ENCODE data around the gene SLC27A1.

SLC27A1 gene

GRCh38 chr19:17542042-17542441 is 71.7 kb downstream of the SLC27A1 start:
- H3K4me3 ChIP-seq (ENCODE audit: low read depth, low read length) = no peak overlapping the region
- TF ChIP-seq, protein P1, sequence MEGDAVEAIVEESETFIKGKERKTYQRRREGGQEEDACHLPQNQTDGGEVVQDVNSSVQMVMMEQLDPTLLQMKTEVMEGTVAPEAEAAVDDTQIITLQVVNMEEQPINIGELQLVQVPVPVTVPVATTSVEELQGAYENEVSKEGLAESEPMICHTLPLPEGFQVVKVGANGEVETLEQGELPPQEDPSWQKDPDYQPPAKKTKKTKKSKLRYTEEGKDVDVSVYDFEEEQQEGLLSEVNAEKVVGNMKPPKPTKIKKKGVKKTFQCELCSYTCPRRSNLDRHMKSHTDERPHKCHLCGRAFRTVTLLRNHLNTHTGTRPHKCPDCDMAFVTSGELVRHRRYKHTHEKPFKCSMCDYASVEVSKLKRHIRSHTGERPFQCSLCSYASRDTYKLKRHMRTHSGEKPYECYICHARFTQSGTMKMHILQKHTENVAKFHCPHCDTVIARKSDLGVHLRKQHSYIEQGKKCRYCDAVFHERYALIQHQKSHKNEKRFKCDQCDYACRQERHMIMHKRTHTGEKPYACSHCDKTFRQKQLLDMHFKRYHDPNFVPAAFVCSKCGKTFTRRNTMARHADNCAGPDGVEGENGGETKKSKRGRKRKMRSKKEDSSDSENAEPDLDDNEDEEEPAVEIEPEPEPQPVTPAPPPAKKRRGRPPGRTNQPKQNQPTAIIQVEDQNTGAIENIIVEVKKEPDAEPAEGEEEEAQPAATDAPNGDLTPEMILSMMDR (IDR thresholded peaks at IDR 0.05; ENCODE audit: low read depth, low read length, missing control alignments) = no peak
- DNase-seq (ENCODE audit: low read depth) = no peak

DNA sequence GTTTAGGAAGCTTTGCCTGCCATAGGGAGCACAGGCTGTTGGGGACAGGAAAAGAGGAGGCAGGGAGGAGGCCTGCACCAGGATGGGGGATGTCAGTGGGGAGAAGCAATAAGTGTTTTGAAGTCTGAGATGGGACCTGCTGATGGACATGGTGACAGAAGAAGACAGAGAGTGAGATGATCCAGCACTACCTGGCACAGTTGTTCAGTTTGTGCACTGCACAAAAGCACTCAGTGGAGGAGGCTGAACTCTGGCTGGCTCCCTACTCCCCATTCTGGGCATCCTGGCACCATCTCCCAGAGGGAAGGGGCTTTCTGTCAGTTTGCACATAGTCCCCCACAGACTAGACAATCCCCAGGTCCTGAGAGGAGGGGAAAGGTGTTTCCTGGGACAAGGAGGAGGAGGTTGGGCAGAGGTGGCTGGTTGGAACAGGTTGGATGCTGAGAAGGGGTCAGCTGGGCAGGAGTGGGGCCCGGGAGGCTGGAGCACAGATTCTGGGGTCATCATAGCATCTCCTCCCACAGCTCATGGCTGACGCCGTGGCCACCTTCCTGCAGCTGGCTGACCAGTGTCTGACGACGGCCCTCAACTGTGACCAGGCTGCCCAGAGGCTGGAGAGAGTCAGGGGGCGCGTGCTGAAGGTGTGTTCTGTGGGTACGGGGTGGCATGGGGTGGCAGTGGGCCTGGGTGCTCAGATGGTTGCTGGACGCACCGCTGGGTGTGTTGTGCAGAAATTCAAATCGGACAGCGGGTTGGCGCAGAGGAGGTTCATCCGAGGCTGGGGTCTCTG is 72.7 kb downstream of the SLC27A1 start:
- DNase-seq (ENCODE audit: low read depth) = no peak
- TF ChIP-seq, protein P1 (IDR thresholded peaks at IDR 0.05; ENCODE audit: low read depth, low read length, missing control alignments) = no peak
- no peak overlapping the region for H3K4me3 ChIP-seq (ENCODE audit: low read depth, low read length)

GRCh38 chr19:17543986-17544385 is 73.7 kb downstream of the SLC27A1 start:
- TF ChIP-seq, protein P1 (IDR thresholded peaks at IDR 0.05; ENCODE audit: low read depth, low read length, missing control alignments) = no peak
- H3K4me3 ChIP-seq (ENCODE audit: low read depth, low read length) = no peak overlapping the region
- DNase-seq (ENCODE audit: low read depth) = no peak

- DNase-seq (ENCODE audit: low read depth) = no peak
- H3K4me3 ChIP-seq (ENCODE audit: low read depth, low read length) = no peak overlapping the region
- TF ChIP-seq, protein P1 (IDR thresholded peaks at IDR 0.05; ENCODE audit: low read depth, low read length, missing control alignments) = no peak
Observed at GRCh38 chr19:17544418-17544817, 74.1 kb downstream of the SLC27A1 start.

DNA sequence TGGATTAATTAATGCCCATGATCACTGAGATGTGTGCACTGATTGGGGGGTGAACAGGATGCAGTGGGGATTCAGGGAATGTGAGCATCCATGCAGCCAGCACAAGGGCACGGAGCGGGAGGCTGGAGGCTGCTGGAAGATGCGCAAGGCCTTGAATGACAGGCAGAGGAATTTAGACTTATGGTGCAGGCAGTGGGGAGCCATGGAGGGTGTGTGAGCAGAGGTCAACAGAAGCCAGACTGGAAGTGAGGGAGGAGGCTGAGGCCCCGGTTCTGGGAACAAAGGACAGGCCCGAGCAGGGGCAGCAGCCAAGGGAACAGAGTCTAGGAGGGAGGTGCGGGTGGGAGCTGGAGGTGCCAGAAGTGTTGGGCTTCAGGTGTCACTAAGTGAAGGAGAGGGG is 77.8 kb downstream of the SLC27A1 start:
- no peak for DNase-seq (ENCODE audit: low read depth)
- TF ChIP-seq, protein P1 (IDR thresholded peaks at IDR 0.05; ENCODE audit: low read depth, low read length, missing control alignments) = no peak

DNA sequence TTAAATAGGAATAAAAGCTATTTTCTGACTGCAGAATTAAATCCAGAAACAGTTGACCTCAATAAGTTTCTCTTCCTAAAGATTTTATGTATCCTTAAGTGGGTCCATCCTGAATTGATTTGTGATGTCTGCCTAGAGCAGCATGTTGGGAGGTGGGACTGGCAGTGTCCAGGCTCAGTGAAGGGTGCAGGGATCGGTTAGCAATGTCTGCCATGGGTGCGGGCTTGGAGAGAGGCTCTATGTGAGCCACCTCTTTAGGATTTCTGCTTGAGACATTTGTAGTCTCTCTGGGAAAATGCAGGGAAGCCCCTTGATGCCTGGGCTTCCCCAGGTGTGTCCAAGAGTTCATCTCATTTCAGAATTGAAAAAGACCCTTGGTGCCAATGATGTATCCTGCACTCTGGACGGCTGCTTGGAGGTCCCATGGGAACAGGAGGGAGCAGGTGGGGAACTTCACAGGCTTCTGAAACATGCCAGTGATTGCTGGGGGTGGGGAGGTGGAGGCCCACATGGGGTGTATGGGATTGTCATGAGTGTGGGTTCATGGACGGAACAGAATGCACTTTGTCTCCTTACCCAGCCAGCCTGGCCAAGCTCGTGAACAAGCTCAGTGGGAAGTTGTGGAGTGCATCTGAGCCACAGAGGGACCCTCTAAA is 78.9 kb downstream of the SLC27A1 start:
- TF ChIP-seq, protein P1 (IDR thresholded peaks at IDR 0.05; ENCODE audit: low read depth, low read length, missing control alignments) = no peak
- H3K4me3 ChIP-seq (ENCODE audit: low read depth, low read length) = no peak overlapping the region
- no peak for DNase-seq (ENCODE audit: low read depth)

More for the DNA sequence above, 77.8 kb downstream of the SLC27A1 start:
- no peak overlapping the region for H3K4me3 ChIP-seq (ENCODE audit: low read depth, low read length)
